Measurements from ENCODE around the gene PEX14. TPM values are rescaled to one million over a fixed set of nuclear protein-coding genes. Genes with fewer than 3 reads are reported as not detected.

The PEX14 gene
- total RNA-seq, 1 experiment from 2014 or later = 27.1 TPM

DNA sequence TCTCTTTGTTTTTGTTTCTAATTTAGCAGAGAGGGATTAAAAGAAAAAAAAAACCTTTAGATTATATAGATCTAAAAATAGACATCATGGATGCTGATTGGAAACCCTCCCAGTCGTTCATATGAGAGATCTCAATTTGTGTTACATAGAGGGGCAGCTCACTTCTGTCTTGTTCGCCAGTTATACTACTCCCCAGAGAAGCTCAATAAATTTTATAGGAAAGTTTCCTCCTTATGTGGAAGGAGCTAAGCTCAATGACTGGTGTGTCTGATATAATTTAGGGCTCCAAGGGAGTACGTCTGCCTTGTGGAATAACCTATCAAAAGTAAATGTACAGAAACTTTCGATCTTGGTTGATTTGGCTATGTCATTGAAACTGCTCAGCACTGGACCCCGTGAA lies 117.6 kb downstream of the PEX14 start:
- no peak for DNase-seq (ENCODE audit: low read depth)

DNA sequence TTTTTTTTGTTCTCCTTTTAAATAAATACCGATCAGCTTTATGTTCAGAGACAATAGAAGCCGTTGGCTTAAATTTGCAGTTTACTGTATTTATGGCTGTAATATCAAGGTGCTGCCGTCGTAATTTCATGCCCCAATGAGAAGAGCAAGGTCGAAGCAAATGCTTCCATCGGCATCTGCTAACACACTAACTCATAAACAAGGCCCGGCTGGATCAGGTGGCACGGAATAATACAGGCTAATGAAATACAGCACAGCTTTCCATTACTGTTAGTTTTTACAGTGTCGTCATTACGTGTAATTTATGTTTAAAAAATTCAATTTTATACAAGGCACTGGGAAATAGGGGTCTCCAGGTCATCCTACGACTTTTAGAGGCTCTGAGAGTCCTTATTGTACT lies 119.0 kb downstream of the PEX14 start:
- DNase-seq (ENCODE audit: low read depth) = no peak

DNA sequence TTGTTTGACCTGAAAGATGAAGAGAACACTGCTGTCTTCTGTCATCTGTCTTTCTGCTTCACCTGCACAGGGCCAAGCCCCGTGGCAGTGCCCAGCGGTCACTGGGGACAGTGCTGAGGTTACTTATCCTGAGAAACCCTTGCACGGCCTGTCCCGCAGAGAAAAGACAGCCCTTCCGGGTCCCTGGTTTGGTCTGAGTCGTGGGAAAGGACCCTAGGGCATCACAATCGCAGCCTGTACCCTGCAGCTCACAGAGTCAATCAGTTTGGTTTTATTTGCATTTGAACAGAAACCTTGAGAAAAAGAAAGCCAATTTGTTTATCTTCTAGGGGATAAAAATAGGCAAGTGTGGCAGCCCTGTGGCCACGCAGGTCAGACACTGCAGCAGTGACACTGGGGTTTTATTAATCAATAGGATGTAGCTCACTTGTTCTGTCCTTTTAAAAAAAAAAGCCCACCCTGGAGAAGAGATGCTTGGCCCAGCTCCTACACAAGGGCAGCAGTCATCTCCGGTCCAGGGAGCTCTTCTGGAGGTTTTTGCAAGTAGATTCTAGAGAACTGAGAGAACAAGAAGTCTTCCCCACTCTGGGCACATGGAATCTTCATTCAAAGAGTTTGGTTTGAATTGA lies 120.0 kb downstream of the PEX14 start:
- DNase-seq (ENCODE audit: low read depth) = no peak

DNA sequence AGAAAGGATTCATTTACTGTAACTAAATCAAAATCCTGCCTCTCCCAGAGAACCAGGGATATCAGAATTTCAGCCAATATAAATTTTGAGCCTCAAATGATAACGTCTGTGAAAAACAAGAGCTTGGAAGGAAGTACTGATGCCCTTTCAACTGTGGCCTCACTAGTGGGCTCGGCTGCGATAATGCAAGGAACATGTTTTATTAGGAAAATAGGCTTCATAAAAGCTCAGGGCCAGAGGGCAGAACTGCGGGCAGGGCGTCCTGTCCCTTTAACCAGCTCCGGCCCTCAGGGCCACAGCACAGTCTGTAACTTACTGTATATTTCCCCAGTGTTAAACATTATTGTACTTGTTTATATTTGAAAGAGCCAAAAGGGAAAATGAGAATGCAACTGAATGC lies 122.0 kb downstream of the PEX14 start:
- no peak for DNase-seq (ENCODE audit: low read depth)

DNA sequence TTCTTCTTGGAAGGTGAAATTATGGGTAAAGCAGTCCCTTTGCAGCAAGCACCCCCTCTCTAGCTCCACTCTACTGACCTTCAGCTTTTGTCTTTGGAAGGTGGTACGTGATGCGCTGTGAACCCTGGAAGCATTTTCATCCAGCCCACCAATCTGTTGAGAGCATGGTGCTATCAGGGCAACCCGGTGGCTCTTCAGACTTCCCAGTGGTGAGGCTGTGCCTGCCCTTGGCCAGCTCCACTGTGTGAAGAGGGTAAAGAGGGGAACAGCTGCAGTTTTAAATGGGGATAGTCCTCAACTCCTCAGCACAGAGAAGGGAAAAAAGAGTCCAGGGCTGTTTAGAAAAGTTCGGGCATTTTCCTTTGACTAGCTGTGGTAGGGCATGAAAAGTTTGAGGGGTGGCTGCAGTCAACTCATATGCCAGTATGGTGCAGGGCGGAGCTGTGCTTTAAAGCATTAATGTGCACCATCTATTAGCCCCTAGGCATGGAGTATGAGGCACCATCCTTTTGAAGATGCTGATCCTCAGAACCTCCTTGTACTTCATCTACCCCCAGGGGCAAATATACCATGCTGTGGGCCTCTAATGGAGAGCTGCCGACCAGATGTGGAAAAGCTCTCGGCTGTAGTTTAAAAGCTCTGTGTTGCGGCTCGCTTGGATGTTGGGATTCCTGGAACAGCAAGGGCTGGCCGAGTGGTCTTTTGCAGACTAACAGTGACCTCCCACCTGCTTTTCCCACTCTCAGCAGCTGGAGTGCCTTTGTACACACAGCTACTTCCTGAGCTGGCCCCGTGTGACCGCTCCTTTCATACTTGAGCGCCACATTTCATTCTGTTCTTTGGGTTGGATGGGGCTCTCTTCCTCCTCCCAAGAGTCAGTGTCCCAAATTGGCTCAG lies 123.0 kb downstream of the PEX14 start:
- no peak for DNase-seq (ENCODE audit: low read depth)

DNA sequence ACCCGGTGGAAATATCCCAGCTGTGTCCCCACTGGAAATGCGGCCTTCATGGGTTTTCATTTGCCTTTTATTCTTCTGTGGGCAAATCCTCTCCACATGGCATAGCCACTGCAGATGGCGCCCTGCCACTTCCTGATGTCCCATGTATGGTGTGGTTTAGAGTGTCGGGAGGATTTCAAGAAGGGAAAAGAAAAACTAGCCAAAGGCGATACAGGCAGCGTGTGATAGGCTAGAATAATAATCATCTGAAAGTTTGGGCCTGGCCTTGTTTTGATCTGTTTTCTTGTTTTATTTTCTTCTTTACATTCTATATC lies 123.6 kb downstream of the PEX14 start:
- peak; percentile 26 for DNase-seq (ENCODE audit: low read depth)

DNA sequence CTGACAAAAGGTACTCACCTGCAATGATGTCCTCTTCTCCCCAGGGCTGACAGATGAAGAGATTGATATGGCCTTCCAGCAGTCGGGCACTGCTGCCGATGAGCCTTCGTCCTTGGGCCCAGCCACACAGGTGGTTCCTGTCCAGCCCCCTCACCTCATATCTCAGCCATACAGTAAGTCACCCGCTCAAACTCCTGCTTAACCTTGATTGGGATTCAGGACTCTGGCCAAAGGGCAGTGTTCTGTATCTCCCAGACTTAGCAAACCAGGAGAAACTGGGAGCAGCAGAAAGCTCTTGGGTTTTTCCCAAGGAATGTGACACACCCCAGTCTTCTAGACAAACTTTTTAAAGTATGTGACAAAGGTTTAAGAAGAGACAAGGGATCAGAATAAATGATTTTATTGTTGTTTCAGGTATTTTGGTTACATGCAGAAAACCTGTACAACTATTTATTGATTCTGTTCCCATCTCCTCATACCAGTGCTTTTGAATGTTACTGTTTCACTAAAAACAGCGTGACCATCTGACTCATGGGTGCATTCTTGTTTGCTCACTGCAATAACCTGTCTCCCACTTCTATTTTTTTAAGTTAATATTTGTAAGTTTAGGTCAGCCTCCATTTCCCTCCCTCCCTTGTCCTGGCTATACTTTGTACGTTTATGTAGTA lies 124.6 kb downstream of the PEX14 start:
- DNase-seq (ENCODE audit: low read depth) = peak; percentile 61

DNA sequence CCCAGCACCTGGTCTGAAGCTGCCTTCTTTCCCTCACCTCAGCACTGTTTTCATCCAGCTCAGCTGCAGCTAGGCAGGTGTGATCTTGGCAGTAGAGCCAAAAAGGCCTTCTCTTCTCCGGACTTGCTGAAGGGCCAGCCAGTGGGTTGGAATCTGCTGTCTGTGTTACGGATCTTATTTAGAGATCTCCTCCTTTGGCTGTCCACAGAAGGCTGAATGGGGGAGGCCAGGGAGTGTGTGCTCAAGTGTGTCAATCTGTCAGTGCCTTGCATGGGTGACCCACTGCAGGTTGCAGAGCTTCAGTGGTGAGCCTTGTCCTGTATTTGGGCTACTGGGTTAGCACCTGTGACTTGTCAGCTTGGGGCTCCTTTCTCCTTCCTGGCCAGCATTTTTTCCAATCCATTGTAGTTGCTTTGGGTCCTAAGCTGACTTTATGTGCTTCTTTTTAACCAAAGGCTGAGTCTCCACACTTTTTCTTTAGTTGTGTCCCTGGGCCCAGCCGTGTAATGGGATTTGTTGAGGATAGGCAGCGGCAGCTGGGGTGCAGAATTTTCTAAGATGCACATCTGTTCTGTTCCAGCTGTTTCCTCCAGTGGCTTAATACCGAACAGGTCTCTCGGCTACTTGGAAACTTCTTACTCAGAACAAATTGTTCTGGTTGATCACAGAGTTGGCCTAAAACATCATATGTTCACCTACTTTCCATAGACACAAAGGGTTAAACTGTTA lies 126.8 kb downstream of the PEX14 start:
- DNase-seq (ENCODE audit: low read depth) = no peak

DNA sequence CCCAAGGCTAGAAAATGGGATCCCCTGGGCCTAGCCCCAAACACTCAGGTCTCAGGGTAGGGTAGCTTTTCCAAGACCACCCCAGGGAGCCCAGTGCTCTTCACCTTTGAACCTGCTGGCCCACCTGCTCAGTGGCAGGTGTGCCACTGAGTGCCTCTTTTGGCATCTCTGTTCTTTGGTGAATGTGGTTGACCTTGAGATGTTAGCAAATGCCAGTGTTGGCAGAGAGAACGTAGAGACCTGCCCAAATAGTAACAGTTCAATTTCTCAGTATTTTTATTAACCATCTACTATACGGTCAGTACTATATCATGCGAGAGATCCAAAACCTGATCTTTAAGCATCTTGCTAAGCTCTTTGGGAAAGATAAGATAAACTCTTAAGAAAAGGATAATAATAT lies 128.2 kb downstream of the PEX14 start:
- no peak for DNase-seq (ENCODE audit: low read depth)

DNA sequence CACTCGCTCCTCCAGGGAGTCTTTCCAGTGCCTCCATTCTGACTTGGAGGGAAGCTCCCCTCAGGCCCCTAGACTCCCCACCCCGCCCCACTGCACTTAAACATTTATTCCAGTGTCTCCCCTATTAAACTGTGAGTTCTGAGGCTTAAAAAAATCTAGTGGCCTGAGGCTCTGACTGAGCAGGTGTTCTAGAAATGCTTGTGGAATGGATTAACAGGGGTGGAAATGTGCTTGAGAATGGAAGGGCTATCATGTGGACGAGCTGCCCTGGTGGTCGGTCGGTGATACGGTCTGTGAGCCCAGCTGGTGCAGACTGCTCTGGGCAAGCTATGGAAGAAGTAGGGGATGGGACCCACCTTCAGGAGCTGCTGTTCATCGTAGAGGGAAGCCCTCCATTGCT lies 130.2 kb downstream of the PEX14 start:
- DNase-seq (ENCODE audit: low read depth) = no peak

DNA sequence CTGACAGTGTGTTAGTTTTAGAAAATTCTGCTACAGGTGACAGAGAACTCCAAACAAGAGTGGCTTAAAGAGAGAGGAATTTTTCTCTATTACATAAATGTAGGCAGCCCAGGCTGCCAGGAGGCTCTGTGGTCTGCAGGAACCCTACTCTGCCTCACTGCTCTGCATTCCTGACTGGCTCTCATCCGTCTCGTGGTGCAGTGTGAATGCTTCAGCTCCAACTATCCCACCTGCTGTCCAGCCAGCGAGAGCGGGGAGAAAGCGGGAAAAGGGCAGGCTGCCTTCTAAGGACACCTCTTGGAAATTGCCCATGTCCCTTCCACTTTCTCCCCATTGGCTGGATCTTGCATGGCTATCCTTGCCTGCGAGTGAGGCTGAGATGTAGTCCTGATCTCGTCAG lies 131.3 kb downstream of the PEX14 start:
- no peak for DNase-seq (ENCODE audit: low read depth)

DNA sequence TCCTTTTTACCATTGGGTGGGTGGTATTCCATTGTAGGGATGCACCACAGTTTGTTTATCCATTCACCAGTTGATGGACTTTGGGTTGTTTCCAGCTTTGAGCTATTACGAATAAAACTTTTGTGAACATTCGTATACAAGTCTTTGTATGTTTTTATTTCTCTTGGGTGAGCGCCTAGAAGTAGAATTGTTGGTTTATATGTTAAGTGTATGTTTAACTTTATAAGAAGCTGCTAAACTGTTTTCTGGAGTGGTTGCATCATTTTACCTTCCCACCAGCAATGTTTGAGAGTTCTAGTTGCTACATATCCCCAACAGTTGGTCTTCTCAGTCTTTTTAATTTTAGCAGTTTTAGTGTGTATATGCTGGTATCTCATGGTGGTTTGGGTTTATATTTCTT lies 132.5 kb downstream of the PEX14 start:
- DNase-seq (ENCODE audit: low read depth) = no peak

DNA sequence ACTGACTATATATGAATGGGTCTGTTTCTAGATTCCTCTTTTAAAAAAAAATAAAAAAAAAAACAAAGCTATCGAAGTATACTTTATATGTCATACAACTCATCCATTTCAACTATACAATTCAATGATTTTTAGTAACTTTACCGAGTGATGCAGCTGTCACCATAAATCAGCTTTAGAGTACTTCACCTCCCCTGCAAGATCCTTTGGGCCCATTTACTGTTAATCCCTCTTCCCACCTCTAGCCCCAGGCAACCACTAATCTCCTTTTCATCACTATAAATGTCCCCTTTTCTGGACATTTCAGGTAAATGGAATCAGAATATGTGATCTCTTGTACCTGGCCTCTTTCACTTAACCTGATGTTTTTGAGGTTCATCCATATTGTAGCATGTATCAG lies 133.9 kb downstream of the PEX14 start:
- DNase-seq (ENCODE audit: low read depth) = no peak

DNA sequence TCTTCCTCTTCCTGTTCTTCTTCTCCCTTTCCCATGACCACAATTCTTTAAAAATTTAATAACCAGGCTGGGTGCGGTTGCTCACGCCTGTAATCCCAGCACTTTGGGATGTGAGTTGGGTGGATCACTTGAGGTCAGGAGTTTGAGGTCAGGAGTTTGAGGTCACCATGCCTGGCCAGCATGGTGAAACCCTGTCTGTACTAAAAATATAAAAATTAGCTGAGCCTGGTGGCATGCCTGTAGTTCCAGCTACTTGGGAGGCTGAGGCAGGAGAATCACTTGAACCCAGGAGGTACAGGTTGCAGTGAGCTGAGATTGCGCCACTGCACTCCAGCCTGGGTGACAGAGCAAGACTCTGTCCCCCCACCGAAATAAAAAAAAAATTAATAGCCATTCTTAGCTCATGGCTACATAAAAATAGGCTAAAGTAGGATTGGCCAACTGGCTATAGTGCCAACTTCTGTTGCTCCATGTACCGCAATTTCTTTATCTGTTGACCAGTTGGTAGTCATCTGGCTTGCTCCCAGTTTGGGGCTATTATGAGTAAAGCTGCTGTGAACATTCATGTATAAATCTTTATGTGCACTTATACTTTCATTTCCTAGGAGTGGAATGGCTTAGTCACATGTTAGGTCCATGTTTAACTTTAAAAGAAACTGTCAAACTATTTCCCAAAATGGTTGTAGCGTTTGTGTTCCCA lies 136.3 kb downstream of the PEX14 start:
- peak; percentile 13 for DNase-seq (ENCODE audit: low read depth)

DNA sequence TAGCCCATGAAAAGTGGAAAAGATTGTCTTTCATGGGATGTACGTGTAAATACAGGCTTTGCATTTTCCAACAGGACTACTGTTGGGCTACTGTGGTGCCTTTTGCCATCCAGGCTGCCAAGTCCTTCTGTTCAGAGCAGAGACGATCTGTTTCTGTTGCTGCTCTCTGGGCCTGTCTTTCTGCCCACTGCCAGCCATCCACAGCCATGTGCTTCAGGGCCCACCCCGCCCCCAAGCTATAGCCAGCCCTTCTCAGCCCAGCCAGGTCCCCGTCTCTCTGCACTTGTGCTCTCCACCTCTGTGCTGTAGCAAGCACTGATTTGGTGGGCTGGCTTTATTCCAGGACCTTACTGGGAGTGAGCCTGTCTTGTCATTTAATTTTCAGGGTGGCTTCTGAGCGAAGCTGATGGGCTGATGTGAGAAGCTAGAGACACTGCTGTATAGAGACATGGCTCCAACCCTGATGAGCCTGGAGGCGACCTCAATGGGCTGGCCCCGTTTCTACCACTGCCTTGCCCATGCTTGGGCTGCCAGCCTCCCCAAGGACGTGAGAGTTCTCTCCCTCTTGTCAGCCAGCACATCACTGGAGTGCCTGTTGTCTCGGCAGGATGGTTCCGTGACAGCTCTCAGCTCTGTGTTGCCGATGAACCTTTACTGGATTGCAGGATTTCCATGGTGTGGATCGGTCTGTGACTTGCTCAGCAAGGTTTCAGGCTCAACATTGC lies 137.8 kb downstream of the PEX14 start:
- no peak for DNase-seq (ENCODE audit: low read depth)

DNA sequence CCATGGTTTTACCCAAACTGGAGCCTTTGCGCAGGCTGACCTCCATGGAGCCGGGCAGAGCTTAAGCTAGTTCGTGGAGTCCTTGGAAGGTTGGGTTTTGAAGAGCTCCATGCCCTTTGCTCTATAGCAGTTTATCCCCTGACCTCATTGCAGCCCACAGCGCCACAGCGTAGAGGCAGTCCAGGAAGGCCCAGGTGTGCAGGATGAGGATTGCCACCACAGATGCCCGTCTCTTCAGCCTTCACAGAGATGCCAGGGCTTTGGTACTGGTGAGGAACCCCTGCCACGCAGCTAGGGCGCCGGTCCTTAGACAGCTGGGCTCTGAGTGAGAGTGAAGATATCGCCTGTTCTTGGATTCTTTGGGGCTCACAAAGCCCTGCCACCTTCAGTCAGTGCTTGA lies 138.6 kb downstream of the PEX14 start:
- no peak for DNase-seq (ENCODE audit: low read depth)

DNA sequence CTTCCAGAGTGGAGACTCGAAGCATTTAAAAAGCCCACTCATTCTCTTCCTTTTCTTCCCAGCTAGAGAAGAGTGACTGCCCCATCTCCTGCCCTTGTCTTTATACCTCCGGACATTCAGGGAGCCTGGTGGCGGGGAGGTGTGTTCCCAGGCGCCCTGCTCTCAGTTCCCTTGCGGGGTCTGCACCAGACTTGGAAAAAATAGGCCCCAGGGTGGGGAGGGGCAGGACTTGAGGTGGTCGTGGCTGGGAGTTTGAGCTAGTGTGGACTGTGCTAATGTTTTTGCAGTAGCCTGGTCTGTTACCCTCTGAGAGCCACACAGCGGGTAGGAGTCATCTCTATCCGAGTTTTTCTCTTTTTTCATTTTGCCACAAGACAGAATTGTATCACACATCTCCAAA lies 139.1 kb downstream of the PEX14 start:
- DNase-seq (ENCODE audit: low read depth) = no peak

DNA sequence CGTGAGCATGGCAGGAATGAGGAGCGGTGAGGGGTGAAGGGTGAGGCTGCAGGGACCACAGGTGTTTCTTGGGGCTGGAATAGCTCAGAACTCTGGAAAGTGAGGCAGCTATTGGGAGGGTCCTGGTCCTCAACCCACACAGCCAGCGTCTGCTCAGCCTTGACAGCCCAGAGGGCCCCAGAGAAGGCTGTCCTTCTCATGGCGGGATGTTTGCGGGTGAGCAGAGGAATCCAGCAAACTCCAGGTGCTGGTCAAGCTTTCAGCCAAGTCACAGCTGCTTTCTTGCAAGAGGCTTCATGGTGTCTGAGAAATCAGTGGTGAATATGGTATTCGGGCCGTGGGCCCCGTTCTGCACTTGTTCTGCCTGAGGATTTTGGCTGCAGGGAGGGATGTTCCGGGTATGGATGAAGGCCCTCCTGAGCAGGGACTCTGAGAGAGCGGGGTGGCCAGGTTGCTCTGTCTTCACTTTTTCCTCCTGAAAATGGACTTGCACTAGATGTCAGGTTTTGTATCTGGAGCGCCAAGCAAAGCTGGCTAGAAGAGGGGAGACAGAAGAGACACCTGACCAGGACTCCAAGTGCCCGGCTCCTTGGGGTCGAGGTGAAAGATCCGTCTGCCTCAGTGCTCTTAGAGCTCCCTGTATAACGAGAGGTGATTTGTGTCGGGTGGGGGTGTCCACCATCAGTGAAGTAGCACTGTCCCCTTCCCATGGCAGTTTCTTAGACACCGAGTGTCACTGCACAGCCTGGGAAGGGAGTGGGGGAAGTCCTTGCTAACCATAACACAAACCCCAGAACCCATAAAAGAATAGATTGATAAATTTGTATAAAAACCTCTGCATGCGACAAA lies 139.9 kb downstream of the PEX14 start:
- DNase-seq (ENCODE audit: low read depth) = no peak

DNA sequence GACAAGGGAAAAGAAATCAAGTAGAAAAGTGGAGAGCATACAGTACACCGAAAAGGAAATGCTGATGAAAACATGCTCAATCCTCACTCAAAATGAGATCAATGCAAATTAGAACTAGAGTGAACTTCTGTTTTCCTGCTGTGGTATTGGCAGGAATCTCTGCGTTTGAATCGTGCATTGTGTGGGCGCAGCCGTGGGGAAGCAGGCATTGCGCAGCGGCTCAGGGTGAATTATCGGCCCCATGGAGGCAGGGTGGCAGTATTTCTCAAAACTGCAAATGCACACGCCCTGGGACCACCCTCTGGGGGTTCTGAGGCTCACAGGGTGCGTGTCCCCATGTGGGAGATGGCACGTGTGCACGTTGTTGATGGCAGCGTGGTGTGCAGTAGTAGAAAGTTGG lies 140.6 kb downstream of the PEX14 start:
- DNase-seq (ENCODE audit: low read depth) = no peak
